Panc1 (cell line): ENCODE data around the gene CD9.

ENCODE experiments used
- CTCF ChIP-seq: fragments of 450-650 bp; IDR thresholded peaks from 2 replicates; pipeline ENCODE4 v1.5.1; 2017; ENCODE audit warnings: mild to moderate bottlenecking
- POLR2AphosphoS5 ChIP-seq: IDR thresholded peaks from 2 replicates; pipeline ENCODE4 v1.6.1; 2012; ENCODE audit warnings: mild to moderate bottlenecking, low read depth, low read length, moderate library complexity
- REST ChIP-seq, 2 experiments: IDR thresholded peaks; 2 replicates each; pipeline ENCODE4 v1.6.1; 2011 to 2012; ENCODE audit warnings: low read depth in 2 of 2, control low read depth in 1 of 2, low read length in 1 of 2, mild to moderate bottlenecking in 1 of 2, moderate library complexity in 1 of 2; ENCODE audit not compliant: insufficient read depth in 1 of 2
- SIN3A ChIP-seq: IDR thresholded peaks from 2 replicates; pipeline ENCODE4 v1.6.1; 2012; ENCODE audit warnings: low read depth, mild to moderate bottlenecking, low read length, moderate library complexity, borderline replicate concordance; ENCODE audit not compliant: insufficient read depth

- no peak for TF ChIP-seq CTCF
- no peak for TF ChIP-seq POLR2AphosphoS5
- TF ChIP-seq REST (IDR thresholded peaks at IDR 0.05; ENCODE audit: insufficient read depth in 1 of 2, low read depth in 2 of 2, low read length in 1 of 2): no peak
- TF ChIP-seq SIN3A: no peak
Observed at GRCh38 chr12:6228535-6229223, 28.5 kb downstream of the CD9 start.
